Gastroesophageal sphincter (tissue), 3 donors: Measurements from ENCODE around the gene IL4R.

ENCODE experiments used
- POLR2A ChIP-seq, 2 donors: fragments of 450-650 bp; IDR thresholded peaks; one replicate each; pipeline ENCODE4 v1.6.1; 2017; ENCODE audit warnings: antibody characterized with exemption in 2 of 2, mild to moderate bottlenecking in 2 of 2, moderate library complexity in 1 of 2
- TF ChIP-seq, protein P1 (sequence below), 4 experiments: fragments of 200-600 bp in 2 of 4; fragments of 450-650 bp in 2 of 4; sonication (generic) in 1 of 4; IDR thresholded peaks; one replicate each; pipeline ENCODE4 v1.5.1; 2017 to 2019; ENCODE audit warnings: antibody characterized with exemption in 4 of 4, mild to moderate bottlenecking in 2 of 4, moderate library complexity in 2 of 4

DNA sequence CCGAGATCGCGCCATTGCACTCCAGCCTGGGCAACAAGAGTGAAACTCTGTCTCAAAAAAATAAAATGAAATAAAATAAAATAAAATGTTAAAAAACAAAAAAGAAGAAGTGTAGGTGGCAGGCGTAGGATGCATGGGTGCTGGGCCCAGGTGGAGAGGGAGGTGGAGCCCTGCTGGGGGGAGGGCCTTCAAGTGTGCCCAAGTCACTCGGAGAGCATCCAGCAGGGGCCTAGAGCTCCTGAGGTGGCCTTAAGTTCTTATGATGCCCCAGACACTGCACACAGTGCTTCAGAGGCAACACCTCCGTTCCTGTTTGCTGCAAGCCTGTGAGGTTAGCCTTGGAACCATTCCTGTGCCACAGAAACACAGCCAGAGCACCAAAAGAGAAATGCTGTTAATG lies 23.2 kb downstream of the IL4R start:
- TF ChIP-seq, protein P1, sequence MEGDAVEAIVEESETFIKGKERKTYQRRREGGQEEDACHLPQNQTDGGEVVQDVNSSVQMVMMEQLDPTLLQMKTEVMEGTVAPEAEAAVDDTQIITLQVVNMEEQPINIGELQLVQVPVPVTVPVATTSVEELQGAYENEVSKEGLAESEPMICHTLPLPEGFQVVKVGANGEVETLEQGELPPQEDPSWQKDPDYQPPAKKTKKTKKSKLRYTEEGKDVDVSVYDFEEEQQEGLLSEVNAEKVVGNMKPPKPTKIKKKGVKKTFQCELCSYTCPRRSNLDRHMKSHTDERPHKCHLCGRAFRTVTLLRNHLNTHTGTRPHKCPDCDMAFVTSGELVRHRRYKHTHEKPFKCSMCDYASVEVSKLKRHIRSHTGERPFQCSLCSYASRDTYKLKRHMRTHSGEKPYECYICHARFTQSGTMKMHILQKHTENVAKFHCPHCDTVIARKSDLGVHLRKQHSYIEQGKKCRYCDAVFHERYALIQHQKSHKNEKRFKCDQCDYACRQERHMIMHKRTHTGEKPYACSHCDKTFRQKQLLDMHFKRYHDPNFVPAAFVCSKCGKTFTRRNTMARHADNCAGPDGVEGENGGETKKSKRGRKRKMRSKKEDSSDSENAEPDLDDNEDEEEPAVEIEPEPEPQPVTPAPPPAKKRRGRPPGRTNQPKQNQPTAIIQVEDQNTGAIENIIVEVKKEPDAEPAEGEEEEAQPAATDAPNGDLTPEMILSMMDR (IDR thresholded peaks at IDR 0.05): no peak
- no peak for TF ChIP-seq POLR2A (IDR thresholded peaks at IDR 0.05)
